ENCODE measurements around the gene DIS3L. TPM values are rescaled to one million over a fixed set of nuclear protein-coding genes. Genes with fewer than 3 reads are reported as not detected.
A peak's percentile ranks its signal among the peaks of the same experiment; 100 is the strongest.
"Not testable (repeated sequence)": the region's sequence is repeated elsewhere in the genome, so short reads cannot be mapped to it uniquely, and the experiment has no call there.

DIS3L gene
- total RNA-seq, 1 donor: 26.2 TPM

- no peaks in the 10 kb centered on the region for H3K9me3 ChIP-seq (ENCODE audit: low read depth, low read length)
- no peak overlapping the region for H3K4me3 ChIP-seq (ENCODE audit: low read length)
- H3K4me1 ChIP-seq (ENCODE audit: insufficient read depth, low read length): peaks cover 31% of the 10 kb centered on the region
- no peaks in the 10 kb centered on the region for H3K27me3 ChIP-seq (ENCODE audit: insufficient read depth, low read length)
Measured at GRCh38 chr15:66291816-66292570, 1.4 kb upstream of the DIS3L start.

- H3K27me3 ChIP-seq (ENCODE audit: insufficient read depth, low read length): no peaks in the 10 kb centered on the region
- H3K4me1 ChIP-seq (ENCODE audit: insufficient read depth, low read length): peaks cover 31% of the 10 kb centered on the region
- H3K4me3 ChIP-seq (ENCODE audit: low read length): peak overlapping the region; percentile 54
- no peaks in the 10 kb centered on the region for H3K9me3 ChIP-seq (ENCODE audit: low read depth, low read length)
Measured at GRCh38 chr15:66292571-66293418, 573 bp upstream of the DIS3L start.

GRCh38 chr15:66294157-66294931 lies 976 bp downstream of the DIS3L start:
- no peaks in the 10 kb centered on the region for H3K27me3 ChIP-seq (ENCODE audit: insufficient read depth, low read length)
- peak overlapping the region; percentile 54 for H3K4me3 ChIP-seq (ENCODE audit: low read length)
- H3K4me1 ChIP-seq (ENCODE audit: insufficient read depth, low read length): peaks cover 31% of the 10 kb centered on the region
- no peaks in the 10 kb centered on the region for H3K9me3 ChIP-seq (ENCODE audit: low read depth, low read length)

DNA sequence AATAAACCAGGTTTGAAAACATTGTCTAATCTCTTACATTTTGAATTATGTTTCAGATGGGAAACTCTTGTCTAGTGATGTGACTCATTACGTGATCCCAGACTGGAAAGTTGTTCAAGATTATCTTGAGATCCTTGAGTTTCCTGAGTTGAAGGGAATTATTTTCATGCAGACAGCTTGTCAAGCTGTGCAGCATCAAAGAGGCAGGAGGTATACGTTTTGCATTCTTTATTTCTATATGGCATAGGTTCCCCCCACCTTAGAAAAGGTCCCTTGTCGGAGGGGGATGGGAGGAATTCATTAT lies 1.5 kb downstream of the DIS3L start:
- Histone ChIP-seq H3K9me3 (ENCODE audit: low read depth, low read length) (no peaks in the 10 kb centered on the region), H3K4me1 (ENCODE audit: insufficient read depth, low read length) (peaks cover 31% of the 10 kb centered on the region), H3K27me3 (ENCODE audit: insufficient read depth, low read length) (no peaks in the 10 kb centered on the region), H3K4me3 (ENCODE audit: low read length) (no peak overlapping the region)

GRCh38 chr15:66296186-66296585 lies 2.8 kb downstream of the DIS3L start:
- no peaks in the 10 kb centered on the region for H3K27me3 ChIP-seq (ENCODE audit: insufficient read depth, low read length)
- no peaks in the 10 kb centered on the region for H3K9me3 ChIP-seq (ENCODE audit: low read depth, low read length)
- H3K4me1 ChIP-seq (ENCODE audit: insufficient read depth, low read length): peaks cover 26% of the 10 kb centered on the region
- no peak overlapping the region for H3K4me3 ChIP-seq (ENCODE audit: low read length)

- peaks cover 11% of the 10 kb centered on the region for H3K4me1 ChIP-seq (ENCODE audit: insufficient read depth, low read length)
- H3K4me3 ChIP-seq (ENCODE audit: low read length): no peak overlapping the region
- no peaks in the 10 kb centered on the region for H3K27me3 ChIP-seq (ENCODE audit: insufficient read depth, low read length)
- H3K9me3 ChIP-seq (ENCODE audit: low read depth, low read length): no peaks in the 10 kb centered on the region
Measured at GRCh38 chr15:66298803-66299251, 5.5 kb downstream of the DIS3L start.

- H3K9me3 ChIP-seq (ENCODE audit: low read depth, low read length): no peaks in the 10 kb centered on the region
- no peaks in the 10 kb centered on the region for H3K27me3 ChIP-seq (ENCODE audit: insufficient read depth, low read length)
- no peak overlapping the region for H3K4me3 ChIP-seq (ENCODE audit: low read length)
- H3K4me1 ChIP-seq (ENCODE audit: insufficient read depth, low read length): no peaks in the 10 kb centered on the region
Measured at GRCh38 chr15:66302489-66303278, 9.3 kb downstream of the DIS3L start.

GRCh38 chr15:66304425-66304824 lies 11.1 kb downstream of the DIS3L start:
- not testable (repeated sequence) for H3K4me3 ChIP-seq (ENCODE audit: low read length); H3K27me3 ChIP-seq (ENCODE audit: insufficient read depth, low read length)

DNA sequence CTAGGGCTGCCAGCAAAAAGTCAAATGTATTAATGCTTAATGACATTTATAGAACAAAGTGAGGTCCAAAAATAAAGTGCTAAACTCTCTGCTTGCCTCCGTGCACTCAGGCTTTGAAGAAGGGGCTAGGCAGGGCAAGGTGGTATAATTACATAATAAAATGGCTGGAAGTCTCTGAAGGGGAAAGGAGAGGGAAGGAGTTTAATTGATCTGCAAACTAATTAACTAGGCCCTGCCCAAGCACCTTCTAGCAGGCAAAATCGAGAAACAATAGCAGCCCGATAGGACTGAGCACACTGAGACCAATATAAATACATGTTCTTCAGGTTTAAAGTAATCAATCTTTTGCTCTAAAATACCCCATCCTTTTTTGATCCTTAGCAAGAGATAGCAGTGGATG lies 13.0 kb downstream of the DIS3L start:
- no peaks in the 10 kb centered on the region for H3K9me3 ChIP-seq (ENCODE audit: low read depth, low read length)
- no peaks in the 10 kb centered on the region for H3K27me3 ChIP-seq (ENCODE audit: insufficient read depth, low read length)
- H3K4me3 ChIP-seq (ENCODE audit: low read length): no peak overlapping the region
- H3K4me1 ChIP-seq (ENCODE audit: insufficient read depth, low read length): no peaks in the 10 kb centered on the region

More at GRCh38 chr15:66304425-66304824, 11.1 kb downstream of the DIS3L start:
- H3K9me3 ChIP-seq (ENCODE audit: low read depth, low read length); H3K4me1 ChIP-seq (ENCODE audit: insufficient read depth, low read length): not testable (repeated sequence)

DNA sequence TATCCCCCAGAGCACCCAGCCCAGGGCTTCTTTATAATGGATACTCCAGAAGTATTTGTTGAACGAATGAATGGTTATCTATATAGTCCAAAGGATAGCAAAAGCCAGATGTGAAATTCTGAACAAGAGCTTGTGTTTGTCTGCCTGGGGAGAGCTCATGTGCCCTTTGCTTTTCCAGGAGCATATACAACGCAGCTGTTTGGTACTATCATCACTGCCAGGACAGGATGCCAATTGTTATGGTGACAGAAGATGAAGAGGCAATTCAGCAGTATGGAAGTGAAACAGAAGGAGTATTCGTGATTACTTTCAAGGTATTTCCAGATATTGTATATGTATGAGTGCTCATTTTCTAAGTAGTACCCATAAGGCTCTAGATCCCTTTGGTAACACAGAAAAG lies 15.2 kb downstream of the DIS3L start:
- H3K9me3 ChIP-seq (ENCODE audit: low read depth, low read length): no peaks in the 10 kb centered on the region
- no peak overlapping the region for H3K4me3 ChIP-seq (ENCODE audit: low read length)
- no peaks in the 10 kb centered on the region for H3K4me1 ChIP-seq (ENCODE audit: insufficient read depth, low read length)
- no peaks in the 10 kb centered on the region for H3K27me3 ChIP-seq (ENCODE audit: insufficient read depth, low read length)

DNA sequence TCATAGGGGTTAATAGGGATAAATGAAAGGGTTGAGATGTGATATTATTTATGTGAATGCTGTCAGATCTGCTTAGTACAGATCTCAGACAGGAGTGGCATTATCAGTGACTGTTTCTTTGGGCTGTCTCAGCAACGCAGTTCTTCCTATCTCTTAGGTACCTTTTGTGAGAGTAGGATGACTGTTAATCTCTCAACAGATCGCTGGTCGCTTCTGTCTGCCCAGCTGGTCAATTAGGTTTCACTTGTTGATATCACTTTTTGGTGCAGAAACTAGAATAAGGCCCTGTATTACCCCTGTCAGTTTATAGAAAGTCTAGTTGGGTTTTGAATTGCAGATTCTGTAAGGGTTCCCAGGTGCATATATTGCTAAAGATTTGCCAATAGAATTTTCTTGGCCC lies 16.5 kb downstream of the DIS3L start:
- no peaks in the 10 kb centered on the region for H3K9me3 ChIP-seq (ENCODE audit: low read depth, low read length)
- no peaks in the 10 kb centered on the region for H3K4me1 ChIP-seq (ENCODE audit: insufficient read depth, low read length)
- H3K4me3 ChIP-seq (ENCODE audit: low read length): no peak overlapping the region
- no peaks in the 10 kb centered on the region for H3K27me3 ChIP-seq (ENCODE audit: insufficient read depth, low read length)

DNA sequence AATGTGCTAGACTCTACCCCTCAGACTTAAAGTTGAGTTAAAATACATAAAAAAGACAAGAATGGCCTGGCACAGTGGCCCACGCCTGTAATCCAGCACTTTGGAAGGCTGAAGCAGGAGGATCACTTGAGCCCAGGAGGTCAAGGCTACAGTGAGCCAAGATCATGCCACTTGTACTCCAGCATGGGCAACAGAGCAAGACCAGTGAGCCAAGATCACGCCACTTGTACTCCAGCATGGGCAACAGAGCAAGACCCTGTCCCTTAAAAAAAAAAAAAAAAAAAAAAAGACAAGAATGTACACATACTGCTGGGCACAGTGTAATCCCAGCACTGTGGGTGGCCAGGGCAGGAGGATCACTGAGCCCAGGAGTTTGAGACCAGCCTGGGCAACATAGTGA lies 17.4 kb downstream of the DIS3L start:
- H3K27me3 ChIP-seq (ENCODE audit: insufficient read depth, low read length): no peaks in the 10 kb centered on the region
- H3K4me1 ChIP-seq (ENCODE audit: insufficient read depth, low read length): no peaks in the 10 kb centered on the region
- H3K9me3 ChIP-seq (ENCODE audit: low read depth, low read length): no peaks in the 10 kb centered on the region

DNA sequence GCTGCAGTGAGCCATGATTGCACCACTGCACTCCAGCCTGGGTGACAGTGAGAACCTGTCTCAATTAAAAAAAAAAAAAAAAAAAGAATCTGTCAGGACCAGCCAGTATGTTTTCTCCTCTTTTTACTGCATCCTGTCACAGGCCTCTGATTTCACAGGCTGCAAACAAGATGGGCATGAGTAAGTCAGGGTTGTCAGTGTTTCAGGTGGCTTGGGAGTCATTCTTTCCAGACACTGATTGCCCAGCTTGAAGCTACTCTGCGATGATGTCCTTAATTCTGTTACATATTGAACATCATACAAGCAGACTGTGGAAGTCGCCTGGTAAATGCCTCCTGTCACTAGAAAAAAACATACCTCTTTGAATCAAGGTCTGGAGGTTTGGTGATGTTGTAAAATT lies 18.8 kb downstream of the DIS3L start:
- H3K27me3 ChIP-seq (ENCODE audit: insufficient read depth, low read length): no peaks in the 10 kb centered on the region
- H3K4me3 ChIP-seq (ENCODE audit: low read length): no peak overlapping the region
- no peaks in the 10 kb centered on the region for H3K4me1 ChIP-seq (ENCODE audit: insufficient read depth, low read length)
- no peaks in the 10 kb centered on the region for H3K9me3 ChIP-seq (ENCODE audit: low read depth, low read length)

More for the DNA sequence above, 17.4 kb downstream of the DIS3L start:
- no peak overlapping the region for H3K4me3 ChIP-seq (ENCODE audit: low read length)

DNA sequence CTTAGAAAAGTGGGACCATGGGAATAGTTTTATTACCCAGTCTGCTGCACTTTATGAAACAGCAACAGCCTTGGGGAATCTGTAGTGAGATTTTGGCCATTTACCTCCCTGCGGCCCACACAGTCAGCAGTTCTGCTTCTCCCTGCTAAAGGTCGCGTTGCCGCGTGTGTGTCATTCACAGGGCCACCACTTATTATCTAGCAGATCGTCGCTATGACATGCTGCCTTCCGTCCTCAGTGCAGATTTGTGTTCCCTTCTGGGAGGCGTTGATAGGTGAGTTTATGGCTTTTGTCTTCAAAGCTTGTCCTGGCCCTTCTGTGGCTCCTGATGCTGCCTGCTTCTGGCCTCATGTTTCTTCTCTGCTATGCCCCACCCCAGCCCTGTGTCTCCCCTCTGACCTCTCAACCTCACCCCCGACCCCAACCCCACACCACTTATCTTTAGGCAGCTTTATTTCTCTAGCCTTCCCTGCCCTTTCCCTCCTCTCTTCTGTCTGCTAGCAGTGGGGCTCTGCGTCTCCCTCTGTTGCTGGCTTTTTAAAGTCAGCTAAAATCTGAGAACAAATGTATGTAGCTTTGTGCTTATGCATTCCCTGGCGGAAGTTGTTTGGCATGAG lies 30.1 kb downstream of the DIS3L start:
- no peaks in the 10 kb centered on the region for H3K9me3 ChIP-seq (ENCODE audit: low read depth, low read length)
- H3K27me3 ChIP-seq (ENCODE audit: insufficient read depth, low read length): no peaks in the 10 kb centered on the region
- H3K4me1 ChIP-seq (ENCODE audit: insufficient read depth, low read length): no peaks in the 10 kb centered on the region
- no peak overlapping the region for H3K4me3 ChIP-seq (ENCODE audit: low read length)
